Measurements from ENCODE around the gene BAZ2A.

GRCh38 chr12:56546680-56547079, 83.4 kb downstream of the BAZ2A start:
- TF ChIP-seq CTCF (IDR thresholded peaks at IDR 0.05; ENCODE audit: insufficient read depth, low read depth, low read length) (no peak), EZH2 (IDR thresholded peaks at IDR 0.05; ENCODE audit: insufficient read depth, low read length) (no peak)

All from astrocyte (in vitro differentiated cells and primary cell).